GM10266 (cell line): ENCODE measurements around the gene ECE2.

Experiments used
- DNase-seq: peaks from one replicate; pipeline ENCODE4 v3.0.0; 2012; ENCODE audit errors: extremely low spot score
- TF ChIP-seq, protein P1 (sequence below): IDR thresholded peaks from 2 replicates; pipeline ENCODE4 v1.5.1; 2012; ENCODE audit warnings: mild to moderate bottlenecking, low read depth; ENCODE audit not compliant: control insufficient read depth, insufficient read depth; ENCODE audit errors: missing control alignments

ECE2 gene

DNA sequence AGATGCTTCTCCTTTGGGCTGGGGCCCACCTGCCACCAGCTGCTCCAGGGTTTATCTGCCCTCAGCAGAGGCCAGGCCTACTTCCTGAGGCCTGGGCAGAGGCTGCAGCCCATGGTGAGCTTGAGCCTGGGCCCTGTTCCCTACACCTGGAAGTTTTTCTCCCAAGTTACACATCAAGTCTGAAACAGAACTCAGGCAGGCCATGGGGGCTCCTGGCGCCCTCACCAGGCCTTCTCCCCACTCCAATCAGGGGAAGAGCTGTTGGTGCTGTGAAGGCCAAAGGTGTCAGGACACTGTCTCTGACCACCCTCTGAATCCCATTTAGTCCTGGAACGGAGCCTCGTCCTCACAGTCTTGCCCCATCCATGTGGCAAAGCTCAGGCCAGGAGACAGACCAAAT lies 39.2 kb upstream of the ECE2 start:
- TF ChIP-seq, protein P1, sequence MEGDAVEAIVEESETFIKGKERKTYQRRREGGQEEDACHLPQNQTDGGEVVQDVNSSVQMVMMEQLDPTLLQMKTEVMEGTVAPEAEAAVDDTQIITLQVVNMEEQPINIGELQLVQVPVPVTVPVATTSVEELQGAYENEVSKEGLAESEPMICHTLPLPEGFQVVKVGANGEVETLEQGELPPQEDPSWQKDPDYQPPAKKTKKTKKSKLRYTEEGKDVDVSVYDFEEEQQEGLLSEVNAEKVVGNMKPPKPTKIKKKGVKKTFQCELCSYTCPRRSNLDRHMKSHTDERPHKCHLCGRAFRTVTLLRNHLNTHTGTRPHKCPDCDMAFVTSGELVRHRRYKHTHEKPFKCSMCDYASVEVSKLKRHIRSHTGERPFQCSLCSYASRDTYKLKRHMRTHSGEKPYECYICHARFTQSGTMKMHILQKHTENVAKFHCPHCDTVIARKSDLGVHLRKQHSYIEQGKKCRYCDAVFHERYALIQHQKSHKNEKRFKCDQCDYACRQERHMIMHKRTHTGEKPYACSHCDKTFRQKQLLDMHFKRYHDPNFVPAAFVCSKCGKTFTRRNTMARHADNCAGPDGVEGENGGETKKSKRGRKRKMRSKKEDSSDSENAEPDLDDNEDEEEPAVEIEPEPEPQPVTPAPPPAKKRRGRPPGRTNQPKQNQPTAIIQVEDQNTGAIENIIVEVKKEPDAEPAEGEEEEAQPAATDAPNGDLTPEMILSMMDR = no peak
- no peak for DNase-seq

GRCh38 chr3:184237211-184237610 lies 38.6 kb upstream of the ECE2 start:
- TF ChIP-seq, protein P1 = no peak
- DNase-seq = no peak

- TF ChIP-seq, protein P1 = no peak
- DNase-seq = no peak
These were observed 38.0 kb upstream of the ECE2 start for GRCh38 chr3:184237807-184238206.

DNA sequence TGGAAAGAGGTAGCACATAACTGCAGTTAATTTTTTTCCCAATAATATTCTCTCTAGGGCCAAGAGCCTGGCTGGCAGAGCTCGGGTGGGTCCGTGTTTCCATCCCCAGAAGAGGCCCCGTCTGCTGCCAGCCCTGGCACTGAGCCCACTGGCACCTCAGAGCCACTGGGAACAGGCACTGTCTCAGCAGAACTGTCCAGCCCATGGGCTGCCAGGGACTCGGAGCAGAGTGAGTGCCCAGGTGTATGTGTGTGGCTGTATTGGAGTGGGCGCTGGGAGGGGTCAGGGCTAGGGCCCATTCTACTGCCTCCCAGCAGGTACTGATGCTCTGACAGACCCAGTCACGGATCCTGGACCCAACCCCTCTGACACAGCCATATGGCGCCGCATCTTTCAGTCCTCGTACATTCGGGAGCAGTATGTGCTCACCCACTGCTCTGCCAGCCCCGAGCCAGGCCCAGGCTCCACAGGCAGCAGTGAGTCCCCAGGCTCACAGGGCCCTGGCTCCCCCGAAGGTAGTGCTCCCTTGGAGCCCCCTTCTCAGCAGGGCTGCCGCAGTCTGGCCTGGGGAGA lies 37.5 kb upstream of the ECE2 start:
- TF ChIP-seq, protein P1 = no peak
- no peak for DNase-seq

DNA sequence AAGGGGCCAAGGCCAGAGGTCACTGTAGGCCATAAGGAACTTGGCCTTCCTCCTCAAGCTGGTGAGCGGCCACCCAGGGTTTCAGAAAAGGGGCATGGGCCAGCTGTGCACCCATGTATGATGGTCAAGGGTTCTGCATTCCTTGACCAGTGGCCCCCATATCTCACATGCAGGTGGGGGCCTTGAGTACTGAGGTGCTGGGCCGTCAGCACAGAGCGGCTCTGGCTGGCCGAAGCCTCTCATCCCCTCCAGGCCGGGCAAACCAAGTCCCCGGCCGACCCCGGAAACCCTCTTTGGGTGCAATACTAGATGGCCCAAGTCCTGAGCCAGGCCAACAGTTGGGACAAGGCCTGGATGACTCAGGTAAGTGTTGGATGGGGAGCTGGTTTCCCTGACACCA lies 36.6 kb upstream of the ECE2 start:
- DNase-seq = no peak
- TF ChIP-seq, protein P1 = no peak

- TF ChIP-seq, protein P1 = no peak
- no peak for DNase-seq
These were observed 36.1 kb upstream of the ECE2 start for GRCh38 chr3:184239708-184240107.

- DNase-seq = no peak
- TF ChIP-seq, protein P1 = no peak
These were observed 35.3 kb upstream of the ECE2 start for GRCh38 chr3:184240384-184241140.
